Measurements from ENCODE around the gene FGF4. TPM values are rescaled to one million over a fixed set of nuclear protein-coding genes. Genes with fewer than 3 reads are reported as not detected.
"Not testable (repeated sequence)": the region's sequence is repeated elsewhere in the genome, so short reads cannot be mapped to it uniquely, and the experiment has no call there.

The FGF4 gene
- polyA plus RNA-seq, 1 donor from 2014 or later = not detected

GRCh38 chr11:69765498-69765995 lies 9.6 kb downstream of the FGF4 start:
- no peaks in the 10 kb centered on the region for H3K4me1 Mint-ChIP-seq
- H3K4me3 Mint-ChIP-seq = no peak overlapping the region
- no peak overlapping the region for H3K27ac Mint-ChIP-seq
- H3K36me3 Mint-ChIP-seq = no peaks in the 10 kb centered on the region
- H3K27me3 Mint-ChIP-seq = peaks cover 9% of the 10 kb centered on the region
- peaks cover 0 to 3% (median 0%) of the 10 kb centered on the region in 3 donors for H3K9me3 Mint-ChIP-seq

GRCh38 chr11:69764918-69765317 lies 10.2 kb downstream of the FGF4 start:
- H3K4me1 Mint-ChIP-seq, H3K9me3 Mint-ChIP-seq, H3K4me3 Mint-ChIP-seq, H3K36me3 Mint-ChIP-seq, H3K27me3 Mint-ChIP-seq, H3K27ac Mint-ChIP-seq: not testable (repeated sequence)

GRCh38 chr11:69760319-69760718 lies 14.8 kb downstream of the FGF4 start:
- H3K9me3 Mint-ChIP-seq = peaks cover 3 to 9% (median 4%) of the 10 kb centered on the region in 3 donors
- H3K27ac Mint-ChIP-seq = no peak overlapping the region
- no peak overlapping the region for H3K4me3 Mint-ChIP-seq
- H3K27me3 Mint-ChIP-seq = peaks cover 14% of the 10 kb centered on the region
- no peaks in the 10 kb centered on the region for H3K36me3 Mint-ChIP-seq
- no peaks in the 10 kb centered on the region for H3K4me1 Mint-ChIP-seq

- Mint-ChIP-seq H3K4me3 (no peak overlapping the region), H3K36me3 (no peaks in the 10 kb centered on the region), H3K9me3 (peaks cover 3 to 9% (median 4%) of the 10 kb centered on the region in 3 donors), H3K27me3 (peaks cover 9% of the 10 kb centered on the region), H3K4me1 (no peaks in the 10 kb centered on the region), H3K27ac (no peak overlapping the region)
Observed at GRCh38 chr11:69752890-69753289, 22.3 kb downstream of the FGF4 start.

DNA sequence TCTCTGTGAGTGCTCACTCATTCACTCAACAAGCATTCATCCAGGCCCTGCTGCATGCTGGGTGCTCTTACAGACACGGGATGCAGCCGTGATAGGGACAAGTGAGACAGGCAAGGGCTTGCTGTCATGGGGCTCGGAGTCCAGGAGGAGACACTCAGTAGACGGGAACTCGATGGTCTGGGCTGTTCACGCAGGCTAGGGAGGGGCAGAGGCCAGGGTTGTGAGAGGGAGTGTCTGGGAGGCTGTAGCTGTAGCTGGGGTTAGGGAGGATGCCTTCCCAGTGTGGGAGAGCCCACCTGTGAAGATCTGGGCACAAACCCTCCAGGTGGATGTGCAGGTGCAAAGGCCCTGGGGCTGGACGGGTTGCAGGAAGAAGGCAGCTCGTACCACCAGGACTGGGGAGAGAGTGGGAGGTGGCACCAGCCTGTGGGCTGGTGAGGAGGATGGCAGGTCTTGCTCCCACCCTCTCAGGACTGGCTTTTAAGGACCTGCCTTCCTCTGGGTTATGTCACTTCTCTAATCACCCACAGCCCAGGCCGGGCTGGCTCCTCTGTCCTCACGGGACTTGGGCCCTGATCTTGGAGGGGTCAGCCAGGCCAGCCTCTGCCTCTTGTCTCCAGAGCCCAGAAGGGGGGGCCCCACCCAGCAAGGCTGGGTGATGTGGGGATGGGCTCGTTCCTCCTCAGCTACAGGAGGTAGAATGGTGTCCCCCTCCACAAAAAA lies 24.1 kb downstream of the FGF4 start:
- no peaks in the 10 kb centered on the region for H3K4me1 Mint-ChIP-seq
- no peak overlapping the region for H3K27ac Mint-ChIP-seq
- H3K36me3 Mint-ChIP-seq = no peaks in the 10 kb centered on the region
- H3K9me3 Mint-ChIP-seq = peaks cover 0 to 2% (median 0%) of the 10 kb centered on the region in 3 donors
- H3K4me3 Mint-ChIP-seq = no peak overlapping the region
- peaks cover 7% of the 10 kb centered on the region for H3K27me3 Mint-ChIP-seq

GRCh38 chr11:69750108-69750850 lies 24.9 kb downstream of the FGF4 start:
- Mint-ChIP-seq H3K27ac (no peak overlapping the region), H3K27me3 (peaks cover 12% of the 10 kb centered on the region), H3K36me3 (no peaks in the 10 kb centered on the region), H3K4me3 (no peak overlapping the region), H3K4me1 (no peaks in the 10 kb centered on the region), H3K9me3 (no peaks in the 10 kb centered on the region)

DNA sequence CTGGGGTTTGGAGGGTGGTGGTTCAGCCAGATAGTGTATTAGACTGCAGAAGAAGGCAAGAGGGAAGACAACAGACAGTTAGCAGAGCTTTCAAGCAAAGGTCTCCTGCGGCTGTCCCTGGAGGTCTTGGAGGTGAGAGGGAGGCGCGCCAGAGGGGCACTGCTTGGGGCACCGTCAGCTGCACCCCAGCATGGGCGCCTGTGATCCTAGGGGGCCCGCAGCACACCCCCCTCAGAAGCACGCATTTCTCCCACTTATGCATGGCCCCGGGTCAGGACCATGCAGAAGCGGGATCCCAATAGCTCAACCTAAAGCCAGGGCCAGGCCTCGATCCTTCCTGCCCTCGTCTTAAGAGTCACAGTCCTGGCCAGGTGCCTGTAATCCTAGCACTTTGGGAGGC lies 26.5 kb downstream of the FGF4 start:
- H3K4me1 Mint-ChIP-seq = no peaks in the 10 kb centered on the region
- peaks cover 12% of the 10 kb centered on the region for H3K27me3 Mint-ChIP-seq
- H3K36me3 Mint-ChIP-seq = no peaks in the 10 kb centered on the region
- H3K27ac Mint-ChIP-seq = no peak overlapping the region
- peak overlapping the region in 1 of 4 donors; percentile 50 for H3K4me3 Mint-ChIP-seq
- no peaks in the 10 kb centered on the region for H3K9me3 Mint-ChIP-seq

GRCh38 chr11:69746752-69747742 lies 28.1 kb downstream of the FGF4 start:
- H3K9me3 Mint-ChIP-seq = no peaks in the 10 kb centered on the region
- H3K27me3 Mint-ChIP-seq = peaks cover 14% of the 10 kb centered on the region
- no peak overlapping the region for H3K4me3 Mint-ChIP-seq
- H3K36me3 Mint-ChIP-seq = no peaks in the 10 kb centered on the region
- peak overlapping the region in 1 of 3 donors; percentile 53 for H3K27ac Mint-ChIP-seq
- H3K4me1 Mint-ChIP-seq = no peaks in the 10 kb centered on the region

DNA sequence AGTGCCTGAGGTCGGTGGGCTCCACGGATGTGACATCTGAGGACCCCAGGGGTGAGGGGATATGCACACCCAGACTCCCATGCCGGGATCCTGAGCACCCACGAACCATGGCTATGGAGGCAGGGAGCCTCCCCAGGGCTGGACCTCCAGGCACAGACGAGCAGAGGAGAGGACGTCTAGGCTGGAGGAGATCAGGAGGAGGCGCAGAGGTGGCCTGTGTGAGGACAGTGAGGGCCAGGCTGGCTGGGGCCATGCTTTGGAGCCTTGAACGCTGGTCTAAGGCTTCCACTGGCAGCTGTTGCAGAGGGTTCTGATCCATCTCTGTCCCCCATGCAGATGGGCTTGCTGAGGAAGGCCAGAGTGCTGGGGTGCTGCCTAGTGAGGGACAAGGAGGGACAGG lies 29.0 kb downstream of the FGF4 start:
- H3K9me3 Mint-ChIP-seq = no peaks in the 10 kb centered on the region
- H3K27ac Mint-ChIP-seq = no peak overlapping the region
- no peaks in the 10 kb centered on the region for H3K36me3 Mint-ChIP-seq

GRCh38 chr11:69745201-69745600 lies 29.9 kb downstream of the FGF4 start:
- no peaks in the 10 kb centered on the region for H3K36me3 Mint-ChIP-seq
- H3K27ac Mint-ChIP-seq = no peak overlapping the region
- no peaks in the 10 kb centered on the region for H3K4me1 Mint-ChIP-seq
- H3K9me3 Mint-ChIP-seq = no peaks in the 10 kb centered on the region
- H3K27me3 Mint-ChIP-seq = peaks cover 14% of the 10 kb centered on the region
- H3K4me3 Mint-ChIP-seq = no peak overlapping the region

More for the DNA sequence above, 29.0 kb downstream of the FGF4 start:
- H3K4me3 Mint-ChIP-seq = no peak overlapping the region
- peaks cover 14% of the 10 kb centered on the region for H3K27me3 Mint-ChIP-seq
- H3K4me1 Mint-ChIP-seq = no peaks in the 10 kb centered on the region

- Mint-ChIP-seq H3K9me3 (peaks cover 0 to 2% (median 0%) of the 10 kb centered on the region in 3 donors), H3K4me3 (no peak overlapping the region), H3K27me3 (peaks cover 15% of the 10 kb centered on the region), H3K36me3 (no peaks in the 10 kb centered on the region), H3K4me1 (no peaks in the 10 kb centered on the region), H3K27ac (no peak overlapping the region)
Observed at GRCh38 chr11:69744435-69744834, 30.7 kb downstream of the FGF4 start.

- Mint-ChIP-seq H3K36me3 (no peaks in the 10 kb centered on the region), H3K27ac (no peak overlapping the region), H3K27me3 (peaks cover 3% of the 10 kb centered on the region), H3K9me3 (peaks cover 2 to 15% (median 4%) of the 10 kb centered on the region in 3 donors), H3K4me1 (no peaks in the 10 kb centered on the region), H3K4me3 (no peak overlapping the region)
Observed at GRCh38 chr11:69734841-69735240, 40.3 kb downstream of the FGF4 start.

DNA sequence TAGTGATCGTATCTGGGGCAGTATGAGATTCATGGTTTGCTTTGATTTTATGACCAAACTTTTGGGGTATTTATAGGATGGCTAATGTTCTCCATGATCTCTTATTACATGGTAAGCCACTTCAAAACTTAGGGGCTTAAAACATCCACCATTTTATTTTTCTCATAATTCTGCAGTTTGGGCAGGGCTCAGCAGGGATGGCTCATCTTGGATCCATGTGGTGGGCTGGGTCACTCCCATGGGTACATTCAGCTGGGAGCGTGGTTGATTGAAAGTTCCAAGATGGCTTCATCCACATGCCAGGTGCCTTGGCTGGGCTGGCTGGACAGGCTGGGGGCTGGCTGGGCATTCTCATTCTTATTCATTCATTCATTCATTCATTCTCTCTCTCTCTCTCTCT lies 40.8 kb downstream of the FGF4 start:
- H3K36me3 Mint-ChIP-seq = no peaks in the 10 kb centered on the region
- H3K4me1 Mint-ChIP-seq = no peaks in the 10 kb centered on the region
- no peak overlapping the region for H3K4me3 Mint-ChIP-seq
- H3K27ac Mint-ChIP-seq = no peak overlapping the region
- peaks cover 6% of the 10 kb centered on the region for H3K27me3 Mint-ChIP-seq
- H3K9me3 Mint-ChIP-seq = peaks cover 2 to 13% (median 4%) of the 10 kb centered on the region in 3 donors

DNA sequence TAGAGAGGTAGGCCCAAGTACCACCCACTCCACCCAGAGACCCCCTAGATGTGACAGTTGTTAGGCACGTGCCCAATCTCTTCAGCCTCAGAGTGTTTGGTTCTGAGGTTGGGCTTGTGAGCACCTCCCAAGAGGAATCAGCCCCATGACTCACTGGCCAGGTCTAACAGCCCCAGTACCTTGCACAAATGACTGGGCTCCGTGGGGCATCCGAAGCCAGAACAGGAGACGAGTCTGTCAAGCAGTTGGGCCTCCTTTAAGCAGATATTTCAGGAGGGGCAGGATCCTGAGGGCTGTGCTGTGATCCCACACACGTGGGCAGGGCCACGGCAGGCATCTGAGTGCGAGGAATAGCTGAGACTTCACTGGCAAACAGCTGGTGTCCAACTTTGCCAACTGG lies 42.2 kb downstream of the FGF4 start:
- Mint-ChIP-seq H3K27me3 (peaks cover 14% of the 10 kb centered on the region), H3K4me3 (no peak overlapping the region)

GRCh38 chr11:69731110-69731509 lies 44.0 kb downstream of the FGF4 start:
- Mint-ChIP-seq H3K27me3 (peaks cover 24% of the 10 kb centered on the region), H3K4me1 (no peaks in the 10 kb centered on the region), H3K36me3 (no peaks in the 10 kb centered on the region), H3K4me3 (no peak overlapping the region), H3K27ac (no peak overlapping the region), H3K9me3 (peaks cover 0 to 8% (median 0%) of the 10 kb centered on the region in 3 donors)

More for the DNA sequence above, 42.2 kb downstream of the FGF4 start:
- H3K36me3 Mint-ChIP-seq = no peaks in the 10 kb centered on the region
- H3K27ac Mint-ChIP-seq = no peak overlapping the region
- peaks cover 2 to 13% (median 4%) of the 10 kb centered on the region in 3 donors for H3K9me3 Mint-ChIP-seq
- no peaks in the 10 kb centered on the region for H3K4me1 Mint-ChIP-seq

All from IgD-negative memory B cell (primary cell).